DND-41 (cell line): ENCODE data around the gene GGN.
"Not testable (repeated sequence)": the region's sequence is repeated elsewhere in the genome, so short reads cannot be mapped to it uniquely, and the experiment has no call there.

ENCODE experiments used
- ATAC-seq: fragments of 200-7000 bp; cut with Tn5 transposase; 3 replicates; pipeline ENCODE4 v1.9.1; 2021; ENCODE audit warnings: low read depth; ENCODE audit not compliant: insufficient read depth
- DNase-seq: peaks from one replicate; pipeline ENCODE4 v3.0.0-alpha.2; 2020
- H2AFZ ChIP-seq: 2 replicates; pipeline ENCODE4 v1.6.0; 2012; ENCODE audit warnings: low read depth, low read length
- H3K27ac ChIP-seq: 2 replicates; pipeline ENCODE4 v1.5.1; 2012; ENCODE audit warnings: low read length, inconsistent platforms
- H3K27me3 ChIP-seq: fragments of 200-600 bp; sonication (generic); 2 replicates; pipeline ENCODE4 v1.6.0; 2012; ENCODE audit warnings: low read length, mild to moderate bottlenecking, inconsistent platforms; ENCODE audit not compliant: insufficient read depth, poor library complexity
- H3K36me3 ChIP-seq: 2 replicates; pipeline ENCODE4 v1.5.1; 2012; ENCODE audit warnings: low read length, inconsistent platforms; ENCODE audit not compliant: insufficient read depth
- H3K4me1 ChIP-seq: 2 replicates; pipeline ENCODE4 v1.5.1; 2012; ENCODE audit warnings: mild to moderate bottlenecking, low read length; ENCODE audit not compliant: insufficient read depth
- H3K4me2 ChIP-seq: 2 replicates; pipeline ENCODE4 v1.6.0; 2012; ENCODE audit warnings: mild to moderate bottlenecking, moderate library complexity, low read length, inconsistent platforms; ENCODE audit not compliant: insufficient read depth
- H3K4me3 ChIP-seq, 2 experiments: fragments of 200-600 bp in 1 of 2; shearing (Covaris generic) in 1 of 2; 2 replicates each; pipeline ENCODE4 v1.5.1; 2012 to 2016; ENCODE audit warnings: inconsistent platforms in 2 of 2, low read length in 2 of 2, mild to moderate bottlenecking in 2 of 2, low read depth in 1 of 2, moderate library complexity in 1 of 2
- H3K79me2 ChIP-seq: 2 replicates; pipeline ENCODE4 v1.6.0; 2012; ENCODE audit warnings: low read length, inconsistent platforms; ENCODE audit not compliant: insufficient read depth
- H3K9ac ChIP-seq: 2 replicates; pipeline ENCODE4 v1.6.0; 2012; ENCODE audit warnings: low read depth, mild to moderate bottlenecking, inconsistent platforms, low read length, moderate library complexity
- H3K9me3 ChIP-seq: 2 replicates; pipeline ENCODE4 v1.5.1; 2012; ENCODE audit warnings: low read length, moderate library complexity, mild to moderate bottlenecking, inconsistent platforms; ENCODE audit not compliant: insufficient read depth, severe bottlenecking
- H4K20me1 ChIP-seq: 2 replicates; pipeline ENCODE4 v1.6.0; 2012; ENCODE audit warnings: low read length; ENCODE audit not compliant: insufficient read depth
- EZH2 ChIP-seq: IDR thresholded peaks from 3 replicates; pipeline ENCODE4 v1.6.1; 2012; ENCODE audit warnings: borderline replicate concordance, low read depth, mild to moderate bottlenecking, moderate library complexity, low read length, inconsistent platforms; ENCODE audit not compliant: severe bottlenecking
- TF ChIP-seq, protein P1 (sequence below): IDR thresholded peaks from 2 replicates; pipeline ENCODE4 v1.5.1; 2012; ENCODE audit warnings: borderline replicate concordance, low read length, moderate library complexity, mild to moderate bottlenecking; ENCODE audit not compliant: poor library complexity, severe bottlenecking; ENCODE audit errors: extremely low read depth

GGN gene

GRCh38 chr19:38350883-38351282, 37.0 kb downstream of the GGN start:
- Histone ChIP-seq H3K27me3 (no peaks in the 10 kb centered on the region), H3K4me1 (no peaks in the 10 kb centered on the region), H3K4me3 (no peak overlapping the region), H3K9ac (no peak overlapping the region), H3K9me3 (no peaks in the 10 kb centered on the region), H3K79me2 (no peaks in the 10 kb centered on the region), H3K4me2 (no peak overlapping the region), H4K20me1 (no peaks in the 10 kb centered on the region), H3K27ac (no peak overlapping the region), H2AFZ (no peak overlapping the region), H3K36me3 (no peaks in the 10 kb centered on the region)
- no peak for DNase-seq
- TF ChIP-seq, protein P1, sequence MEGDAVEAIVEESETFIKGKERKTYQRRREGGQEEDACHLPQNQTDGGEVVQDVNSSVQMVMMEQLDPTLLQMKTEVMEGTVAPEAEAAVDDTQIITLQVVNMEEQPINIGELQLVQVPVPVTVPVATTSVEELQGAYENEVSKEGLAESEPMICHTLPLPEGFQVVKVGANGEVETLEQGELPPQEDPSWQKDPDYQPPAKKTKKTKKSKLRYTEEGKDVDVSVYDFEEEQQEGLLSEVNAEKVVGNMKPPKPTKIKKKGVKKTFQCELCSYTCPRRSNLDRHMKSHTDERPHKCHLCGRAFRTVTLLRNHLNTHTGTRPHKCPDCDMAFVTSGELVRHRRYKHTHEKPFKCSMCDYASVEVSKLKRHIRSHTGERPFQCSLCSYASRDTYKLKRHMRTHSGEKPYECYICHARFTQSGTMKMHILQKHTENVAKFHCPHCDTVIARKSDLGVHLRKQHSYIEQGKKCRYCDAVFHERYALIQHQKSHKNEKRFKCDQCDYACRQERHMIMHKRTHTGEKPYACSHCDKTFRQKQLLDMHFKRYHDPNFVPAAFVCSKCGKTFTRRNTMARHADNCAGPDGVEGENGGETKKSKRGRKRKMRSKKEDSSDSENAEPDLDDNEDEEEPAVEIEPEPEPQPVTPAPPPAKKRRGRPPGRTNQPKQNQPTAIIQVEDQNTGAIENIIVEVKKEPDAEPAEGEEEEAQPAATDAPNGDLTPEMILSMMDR: no peak
- TF ChIP-seq EZH2: no peak
- no peak for ATAC-seq

DNA sequence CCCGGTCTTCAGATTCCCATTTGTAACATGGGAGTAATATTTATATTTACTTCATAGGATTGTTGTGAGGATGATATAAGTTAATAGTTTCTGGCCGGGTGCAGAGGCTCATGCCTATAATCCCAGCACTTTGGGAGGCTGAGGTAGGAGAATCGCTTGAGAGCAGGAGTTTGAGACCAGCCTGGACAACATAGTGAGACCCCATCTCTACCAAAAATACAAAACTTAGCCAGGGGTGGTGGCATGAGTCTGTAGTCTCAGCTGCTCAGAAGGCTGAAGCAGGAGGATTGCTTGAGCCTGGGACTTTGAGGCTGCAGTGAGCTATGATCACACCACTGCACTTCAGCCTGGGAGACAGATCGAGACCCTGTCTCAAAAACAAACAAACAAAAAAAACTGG, 41.0 kb downstream of the GGN start:
- Histone ChIP-seq H3K4me3 (no peak overlapping the region), H3K27me3 (no peaks in the 10 kb centered on the region), H3K79me2 (no peaks in the 10 kb centered on the region), H3K27ac (no peak overlapping the region), H2AFZ (no peak overlapping the region), H3K4me1 (no peaks in the 10 kb centered on the region), H3K9me3 (no peaks in the 10 kb centered on the region), H4K20me1 (0 out of 2 replicates have a peak, but pooled peaks cover 5% of the 10 kb centered on the region), H3K9ac (no peak overlapping the region), H3K36me3 (peaks cover 8% of the 10 kb centered on the region), H3K4me2 (no peak overlapping the region)
- no peak for TF ChIP-seq EZH2
- TF ChIP-seq, protein P1: no peak
- DNase-seq: no peak
- ATAC-seq: no peak

GRCh38 chr19:38340927-38341326, 46.9 kb downstream of the GGN start:
- no peak overlapping the region for H3K4me2 ChIP-seq
- no peak overlapping the region for H3K27ac ChIP-seq
- H3K4me3 ChIP-seq: no peak overlapping the region
- H3K36me3 ChIP-seq: peaks cover 18% of the 10 kb centered on the region
- DNase-seq (no peak), ATAC-seq (no peak)
- H3K9me3 ChIP-seq: no peaks in the 10 kb centered on the region
- H2AFZ ChIP-seq: no peak overlapping the region
- TF ChIP-seq EZH2: no peak
- TF ChIP-seq, protein P1: no peak
- H4K20me1 ChIP-seq: peaks cover 10% of the 10 kb centered on the region
- no peaks in the 10 kb centered on the region for H3K27me3 ChIP-seq
- H3K9ac ChIP-seq: no peak overlapping the region
- H3K79me2 ChIP-seq: peaks cover 4% of the 10 kb centered on the region; the same call in 1 of the 2 replicates
- H3K4me1 ChIP-seq: peaks cover 16% of the 10 kb centered on the region

- peaks cover 23% of the 10 kb centered on the region for H3K4me1 ChIP-seq
- not testable (repeated sequence) for H3K9ac ChIP-seq, H3K4me3 ChIP-seq, H4K20me1 ChIP-seq, H3K79me2 ChIP-seq, H2AFZ ChIP-seq, H3K27me3 ChIP-seq, H3K9me3 ChIP-seq, H3K27ac ChIP-seq, DNase-seq, ATAC-seq, H3K4me2 ChIP-seq
- H3K36me3 ChIP-seq: peaks cover 13% of the 10 kb centered on the region
These were observed 48.8 kb downstream of the GGN start for GRCh38 chr19:38339011-38339410.
